ENCODE data around the gene CLSTN2.

CLSTN2 gene

GRCh38 chr3:140467104-140467577 lies 532.2 kb downstream of the CLSTN2 start:
- in situ Hi-C loops (cut with HindIII; ENCODE audit: low pct_unique_long_range_greater_than_20kb, low sequenced_read_pairs) = no loop called here
- TF ChIP-seq JUND (IDR thresholded peaks at IDR 0.05; ENCODE audit: low read depth) = no peak
- DNase-seq (ENCODE audit: low read depth in 1 of 2, low spot score in 1 of 2) = peak in 1 of 2 experiments; percentile 34

DNA sequence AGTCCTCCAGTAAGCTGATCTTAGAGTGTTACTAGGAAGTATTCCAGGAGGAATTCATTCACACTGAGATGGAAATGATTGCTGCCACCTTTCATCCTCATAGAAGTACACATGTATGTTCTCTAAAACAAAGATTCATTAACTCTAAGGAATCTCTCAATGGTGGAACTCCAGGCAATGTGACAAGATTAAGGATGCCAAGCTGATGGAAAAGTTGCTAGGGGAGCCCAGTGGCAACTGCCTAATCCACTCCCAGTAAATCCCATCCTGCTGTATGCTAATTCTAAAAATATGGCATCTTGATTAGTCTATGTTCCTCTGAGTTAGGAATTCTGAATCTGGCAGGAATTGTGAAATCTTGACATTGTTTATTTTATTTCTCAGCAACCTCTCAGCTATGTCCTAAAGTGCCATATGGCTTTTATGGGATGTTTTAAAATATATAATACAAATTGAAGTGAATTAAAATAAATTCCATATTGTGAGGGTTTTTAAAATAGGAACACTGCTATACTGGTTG lies 532.9 kb downstream of the CLSTN2 start:
- TF ChIP-seq JUND (IDR thresholded peaks at IDR 0.05; ENCODE audit: low read depth) = no peak
- in situ Hi-C loops (cut with HindIII; ENCODE audit: low pct_unique_long_range_greater_than_20kb, low sequenced_read_pairs) = no loop called here
- no peak for DNase-seq (ENCODE audit: low read depth in 1 of 2, low spot score in 1 of 2)

- in situ Hi-C loops (cut with HindIII; ENCODE audit: low pct_unique_long_range_greater_than_20kb, low sequenced_read_pairs) = no loop called here
- no peak for TF ChIP-seq JUND (IDR thresholded peaks at IDR 0.05; ENCODE audit: low read depth)
- no peak for DNase-seq (ENCODE audit: low read depth in 1 of 2, low spot score in 1 of 2)
Measured at GRCh38 chr3:140468407-140468806, 533.4 kb downstream of the CLSTN2 start.

GRCh38 chr3:140469491-140469890 lies 534.5 kb downstream of the CLSTN2 start:
- no peak for DNase-seq (ENCODE audit: low read depth in 1 of 2, low spot score in 1 of 2)
- TF ChIP-seq JUND (IDR thresholded peaks at IDR 0.05; ENCODE audit: low read depth) = no peak
- in situ Hi-C loops (cut with HindIII; ENCODE audit: low pct_unique_long_range_greater_than_20kb, low sequenced_read_pairs) = no loop called here

DNA sequence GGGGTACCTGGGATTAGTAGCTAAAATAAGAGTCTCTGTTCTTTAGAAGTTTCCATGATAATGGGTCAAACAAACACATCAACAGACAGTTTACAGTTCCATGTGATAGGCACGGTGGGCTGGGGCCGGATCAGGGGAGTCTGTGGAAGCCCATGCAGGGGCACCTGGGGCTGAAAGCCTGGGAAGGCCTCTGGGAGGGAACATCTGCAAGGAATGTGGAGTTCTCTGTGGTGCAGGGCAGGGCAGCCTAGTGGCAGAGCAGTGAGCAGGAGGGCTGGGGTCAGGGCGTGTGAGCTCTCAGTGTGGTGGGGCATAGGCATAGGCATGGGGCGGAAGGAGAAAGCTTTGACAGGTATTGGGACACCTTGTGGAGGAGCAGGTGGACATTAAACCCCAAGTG lies 535.2 kb downstream of the CLSTN2 start:
- no peak for TF ChIP-seq JUND (IDR thresholded peaks at IDR 0.05; ENCODE audit: low read depth)
- in situ Hi-C loops (cut with HindIII; ENCODE audit: low pct_unique_long_range_greater_than_20kb, low sequenced_read_pairs) = no loop called here
- DNase-seq (ENCODE audit: low read depth in 1 of 2, low spot score in 1 of 2) = no peak

- no peak for TF ChIP-seq JUND (IDR thresholded peaks at IDR 0.05; ENCODE audit: low read depth)
- in situ Hi-C loops (cut with HindIII; ENCODE audit: low pct_unique_long_range_greater_than_20kb, low sequenced_read_pairs) = no loop called here
- no peak for DNase-seq (ENCODE audit: low read depth in 1 of 2, low spot score in 1 of 2)
Measured at GRCh38 chr3:140470962-140471361, 536.0 kb downstream of the CLSTN2 start.

- no peak for DNase-seq (ENCODE audit: low read depth in 1 of 2, low spot score in 1 of 2)
- in situ Hi-C loops (cut with HindIII; ENCODE audit: low pct_unique_long_range_greater_than_20kb, low sequenced_read_pairs) = no loop called here
Measured at GRCh38 chr3:140472306-140473020, 537.5 kb downstream of the CLSTN2 start.

GRCh38 chr3:140487566-140487965 lies 552.6 kb downstream of the CLSTN2 start:
- no peak for TF ChIP-seq JUND (IDR thresholded peaks at IDR 0.05; ENCODE audit: low read depth)
- in situ Hi-C loops (cut with HindIII; ENCODE audit: low pct_unique_long_range_greater_than_20kb, low sequenced_read_pairs) = no loop called here
- no peak for DNase-seq (ENCODE audit: low read depth in 1 of 2, low spot score in 1 of 2)

More at GRCh38 chr3:140472306-140473020, 537.5 kb downstream of the CLSTN2 start:
- TF ChIP-seq JUND (IDR thresholded peaks at IDR 0.05; ENCODE audit: low read depth) = no peak

- no peak for TF ChIP-seq JUND (IDR thresholded peaks at IDR 0.05; ENCODE audit: low read depth)
- peak in 1 of 2 experiments; percentile 51 for DNase-seq (ENCODE audit: low read depth in 1 of 2, low spot score in 1 of 2)
- in situ Hi-C loops (cut with HindIII; ENCODE audit: low pct_unique_long_range_greater_than_20kb, low sequenced_read_pairs) = no loop called here
Measured at GRCh38 chr3:140493271-140493670, 558.3 kb downstream of the CLSTN2 start.

- in situ Hi-C loops (cut with HindIII; ENCODE audit: low pct_unique_long_range_greater_than_20kb, low sequenced_read_pairs) = no loop called here
- DNase-seq (ENCODE audit: low read depth in 1 of 2, low spot score in 1 of 2) = peak in 1 of 2 experiments; percentile 24
- no peak for TF ChIP-seq JUND (IDR thresholded peaks at IDR 0.05; ENCODE audit: low read depth)
Measured at GRCh38 chr3:140494970-140495369, 560.0 kb downstream of the CLSTN2 start.

GRCh38 chr3:140497331-140497730 lies 562.3 kb downstream of the CLSTN2 start:
- no peak for TF ChIP-seq JUND (IDR thresholded peaks at IDR 0.05; ENCODE audit: low read depth)
- in situ Hi-C loops (cut with HindIII; ENCODE audit: low pct_unique_long_range_greater_than_20kb, low sequenced_read_pairs) = no loop called here
- DNase-seq (ENCODE audit: low read depth in 1 of 2, low spot score in 1 of 2) = no peak

DNA sequence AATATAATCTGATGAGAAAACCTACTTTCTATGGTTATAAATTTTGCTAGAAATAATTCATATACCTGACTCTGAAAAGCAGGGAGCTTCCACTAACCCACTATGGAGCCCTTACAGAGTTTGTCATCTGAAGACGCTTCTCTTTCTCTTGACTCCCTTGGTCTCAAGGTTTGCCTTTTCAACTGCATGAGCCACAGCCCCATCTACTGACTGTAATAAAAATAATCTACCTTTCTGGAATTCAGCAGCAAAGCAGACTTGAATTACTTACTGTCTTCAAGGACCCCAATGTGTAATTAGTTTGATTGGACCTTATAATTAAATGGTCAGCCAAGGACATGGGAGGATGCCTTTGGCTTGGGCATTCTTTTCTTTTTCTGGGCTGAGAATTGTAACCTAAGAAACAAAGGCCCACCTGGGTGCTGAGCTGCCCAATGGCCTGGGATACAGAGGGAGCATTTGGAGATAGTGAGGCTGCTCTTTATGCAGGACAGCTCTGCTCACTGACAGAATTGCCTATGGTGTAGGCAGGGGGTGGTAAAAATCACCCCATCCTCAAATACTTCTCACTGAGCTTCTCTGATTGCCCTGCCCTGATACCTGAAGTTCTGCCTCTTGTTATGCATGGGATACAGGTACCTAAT lies 564.3 kb downstream of the CLSTN2 start:
- TF ChIP-seq JUND (IDR thresholded peaks at IDR 0.05; ENCODE audit: low read depth) = no peak
- DNase-seq (ENCODE audit: low read depth in 1 of 2, low spot score in 1 of 2) = peak; percentile 25 to 84
- in situ Hi-C loops (cut with HindIII; ENCODE audit: low pct_unique_long_range_greater_than_20kb, low sequenced_read_pairs) = no loop called here

DNA sequence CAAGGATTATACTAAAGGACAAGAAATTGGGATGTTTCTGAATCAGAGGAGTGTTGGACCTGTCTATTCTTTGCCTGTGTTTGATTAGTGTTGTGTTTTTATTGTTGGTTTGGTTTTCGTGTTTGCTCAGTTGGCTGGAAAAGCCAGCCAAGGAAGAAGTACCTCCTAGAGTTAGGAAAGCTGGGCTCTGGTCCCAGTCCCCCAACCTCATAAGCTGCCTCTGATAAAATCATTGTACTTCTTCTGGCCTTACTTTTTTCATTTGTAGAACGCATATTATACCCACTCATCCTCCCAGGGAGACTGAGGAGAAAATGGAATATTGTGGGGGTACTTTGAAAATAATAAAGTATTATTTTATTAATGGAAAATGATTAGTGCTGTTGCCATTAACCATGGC lies 565.5 kb downstream of the CLSTN2 start:
- peak in 1 of 2 experiments; percentile 86 for DNase-seq (ENCODE audit: low read depth in 1 of 2, low spot score in 1 of 2)
- no peak for TF ChIP-seq JUND (IDR thresholded peaks at IDR 0.05; ENCODE audit: low read depth)
- in situ Hi-C loops (cut with HindIII; ENCODE audit: low pct_unique_long_range_greater_than_20kb, low sequenced_read_pairs) = no loop called here

All from T47D (cell line).